GM19395 (cell line): Measurements from ENCODE around the gene PLXNC1.
A peak's percentile ranks its signal among the peaks of the same experiment; 100 is the strongest.
"Not testable (repeated sequence)": the region's sequence is repeated elsewhere in the genome, so short reads cannot be mapped to it uniquely, and the experiment has no call there.

Experiments used
- ATAC-seq: cut with Tn5 transposase; IDR thresholded peaks from one replicate; pipeline ENCODE4 v1.9.1; 2021; ENCODE audit warnings: mild to moderate bottlenecking, moderate library complexity; ENCODE audit not compliant: unreplicated experiment

PLXNC1 gene

DNA sequence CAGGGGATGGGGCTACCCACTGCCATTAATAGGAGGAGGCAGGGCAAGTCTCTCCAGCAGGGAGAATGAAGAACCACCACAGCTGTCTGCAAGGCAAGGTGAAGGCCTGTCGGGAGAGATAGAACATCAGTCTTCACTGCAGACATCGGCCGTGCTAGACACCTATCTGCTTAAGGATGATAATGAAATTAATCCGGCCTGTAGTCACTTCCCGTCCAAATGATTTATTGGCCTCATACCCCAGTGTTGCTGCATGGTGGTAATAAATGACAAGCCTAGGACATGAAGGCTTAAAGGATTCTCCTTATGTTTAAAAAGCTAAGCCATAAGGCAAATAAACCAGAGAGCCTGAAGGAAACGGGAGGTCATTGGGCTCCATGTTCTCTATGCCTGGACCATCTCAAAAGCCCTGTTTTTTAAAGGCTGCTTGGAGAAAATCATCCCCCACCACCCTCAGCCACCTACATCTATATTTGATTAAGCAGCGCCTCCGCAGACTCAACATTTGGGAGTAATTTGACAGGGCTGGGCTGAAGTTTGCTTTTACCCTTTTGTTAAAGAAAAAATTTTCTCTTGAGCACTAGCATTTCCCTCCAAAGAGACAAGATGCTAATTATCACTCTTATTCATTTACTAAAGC is 137.7 kb downstream of the PLXNC1 start:
- no peak for ATAC-seq

DNA sequence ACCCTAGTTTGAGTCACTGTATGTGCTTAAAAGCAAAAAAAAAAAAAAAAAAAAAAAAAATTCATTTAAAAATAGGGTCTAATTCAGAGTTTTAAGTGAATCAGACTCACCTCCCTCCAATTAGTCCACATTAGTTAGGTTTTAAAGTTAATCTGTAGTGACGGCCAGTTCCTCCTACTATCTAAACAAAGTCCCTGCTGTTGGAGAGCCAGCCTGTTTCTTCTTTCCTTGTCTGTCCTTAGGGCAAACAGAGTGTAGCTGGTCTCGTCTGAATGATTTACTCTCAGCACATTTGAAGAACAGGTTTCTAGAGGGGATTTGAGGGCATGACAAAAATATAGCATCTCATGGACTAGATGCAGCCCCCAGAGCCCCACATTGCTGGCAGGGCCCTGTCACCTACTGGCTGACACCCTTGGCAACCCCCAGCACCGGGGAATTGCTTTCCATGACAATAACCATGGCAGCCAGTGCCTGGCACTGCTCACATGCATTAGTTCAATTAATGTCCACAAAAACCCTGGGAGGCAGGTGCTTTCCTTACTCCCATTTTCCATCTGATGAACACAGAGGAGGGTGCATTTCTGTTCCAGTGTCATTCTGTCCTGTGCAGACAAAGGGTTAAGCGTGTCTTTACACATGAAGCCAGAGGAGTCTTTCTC is 138.3 kb downstream of the PLXNC1 start:
- no peak for ATAC-seq

- no peak for ATAC-seq
Measured at GRCh38 chr12:94287245-94287628, 138.9 kb downstream of the PLXNC1 start.

- ATAC-seq: no peak
Measured at GRCh38 chr12:94289461-94290312, 141.3 kb downstream of the PLXNC1 start.

DNA sequence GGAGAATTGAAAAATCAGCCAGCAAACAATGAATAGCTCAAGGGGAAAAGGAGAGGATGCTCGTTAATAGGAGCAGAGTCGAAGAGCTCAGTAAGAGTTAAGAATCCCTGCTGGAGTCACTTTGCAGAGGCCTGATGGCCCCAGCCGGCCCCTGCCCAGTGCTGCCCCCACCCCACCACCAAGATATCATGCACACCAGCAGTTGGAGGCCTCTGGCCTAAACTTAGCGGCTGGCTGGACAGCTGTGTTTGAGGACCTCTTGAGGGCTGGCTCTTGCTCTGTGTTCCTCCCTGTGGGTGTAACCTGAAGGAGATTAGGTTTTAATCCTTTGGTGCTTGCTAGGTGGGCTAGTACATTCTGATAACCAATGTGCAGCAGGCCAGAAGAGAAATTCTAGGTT is 142.0 kb downstream of the PLXNC1 start:
- no peak for ATAC-seq

DNA sequence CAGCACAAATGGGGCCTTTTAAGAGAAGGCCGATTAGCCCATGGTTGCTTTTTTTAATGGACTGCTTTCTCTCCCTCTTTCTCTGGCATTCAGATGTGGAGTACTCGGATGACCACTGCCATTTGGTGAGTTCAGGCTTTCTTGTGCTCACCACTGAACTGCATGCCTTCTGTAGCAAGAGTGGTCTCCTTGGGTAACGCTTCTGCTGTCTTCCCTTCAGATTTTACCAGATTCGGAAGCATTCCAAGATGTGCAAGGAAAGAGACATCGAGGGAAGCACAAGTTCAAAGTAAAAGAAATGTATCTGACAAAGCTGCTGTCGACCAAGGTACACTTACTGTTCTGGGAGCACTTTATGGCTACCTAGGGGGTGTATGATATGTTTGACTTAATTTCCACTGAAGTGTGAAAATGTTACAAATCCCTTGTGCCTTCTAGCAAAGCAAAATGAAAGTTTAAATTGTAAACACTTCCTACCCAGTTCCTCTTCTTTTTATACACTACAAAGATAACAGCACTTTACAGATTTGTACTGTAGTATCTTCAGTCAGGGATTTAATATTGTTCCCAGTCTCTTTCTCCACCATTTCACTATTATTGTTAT is 148.8 kb downstream of the PLXNC1 start:
- no peak for ATAC-seq

DNA sequence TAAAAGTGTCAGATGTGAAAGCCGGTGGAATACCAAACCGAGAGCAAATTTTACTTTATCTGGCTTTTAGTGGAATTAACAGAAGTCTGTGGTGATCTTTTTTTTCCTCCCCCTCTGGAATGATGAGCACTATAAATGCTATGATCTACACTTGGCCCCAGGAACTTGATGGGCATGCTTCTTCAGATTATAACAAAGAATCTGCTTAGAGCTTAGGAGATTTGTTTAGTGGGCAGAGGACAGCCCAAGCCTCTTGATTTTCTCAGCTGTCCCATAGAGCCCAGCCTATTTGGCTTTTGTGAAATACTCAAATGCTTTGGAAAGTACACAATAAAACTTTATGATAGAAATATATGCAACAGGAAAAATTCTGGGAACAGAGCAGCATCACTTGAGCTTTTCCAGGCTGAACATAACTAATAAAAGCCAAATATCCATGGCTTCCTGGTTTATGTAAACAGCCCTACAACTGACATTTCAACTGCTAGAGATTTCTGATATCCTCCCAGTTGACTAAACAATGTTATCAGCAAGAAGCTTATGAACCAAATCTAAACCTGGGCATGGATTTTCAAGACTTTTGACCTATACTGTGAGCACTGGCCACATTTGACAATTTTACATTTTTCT is 149.6 kb downstream of the PLXNC1 start:
- ATAC-seq: no peak

- no peak for ATAC-seq
Measured at GRCh38 chr12:94299846-94300245, 151.5 kb downstream of the PLXNC1 start.

- ATAC-seq: no peak
Measured at GRCh38 chr12:94304012-94304411, 155.6 kb downstream of the PLXNC1 start.

DNA sequence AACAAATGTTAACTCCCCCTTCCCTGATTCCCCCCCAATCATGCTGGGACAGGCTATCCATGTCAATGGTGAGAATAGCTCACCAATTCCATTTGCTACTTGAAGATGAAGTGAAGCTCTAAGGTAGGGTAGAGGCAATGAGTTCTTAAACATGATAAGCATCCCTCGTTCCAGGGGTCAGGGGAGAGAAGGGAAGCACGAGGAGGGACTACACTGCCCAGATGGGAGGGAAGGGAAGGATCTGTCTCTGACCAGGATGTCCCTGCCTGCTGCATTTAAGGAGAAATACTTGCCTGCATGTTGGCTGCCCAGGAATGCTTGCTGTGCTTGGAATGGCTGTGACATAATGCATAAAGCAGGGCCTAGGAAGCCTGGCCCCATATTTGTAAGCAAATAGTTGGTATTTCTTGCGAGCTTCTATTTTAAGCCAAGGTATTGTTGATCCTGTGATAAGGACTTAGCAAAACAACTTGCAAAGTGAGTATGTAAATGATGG is 156.2 kb downstream of the PLXNC1 start:
- no peak for ATAC-seq

- peak; percentile 63 for ATAC-seq
Measured at GRCh38 chr12:94305130-94305957, 157.0 kb downstream of the PLXNC1 start.

DNA sequence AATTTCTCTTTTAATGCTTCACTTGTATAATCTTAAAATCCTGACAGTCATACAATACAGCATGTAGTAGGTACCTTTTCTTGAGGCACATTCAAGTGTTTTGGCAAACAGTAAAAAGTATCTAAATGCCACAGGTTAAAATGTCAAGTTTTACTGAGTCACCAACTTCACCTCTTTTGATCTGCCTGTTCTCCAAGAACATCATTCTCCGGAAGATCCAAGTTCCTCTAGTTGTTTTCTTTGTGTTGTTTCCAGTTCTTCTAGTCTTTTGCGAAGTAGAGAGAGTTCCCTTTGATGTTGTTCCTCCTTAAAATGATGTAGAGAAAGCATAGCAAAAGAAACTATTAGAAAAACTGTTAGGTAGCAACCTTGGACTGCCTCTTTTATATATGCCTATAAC is 160.2 kb downstream of the PLXNC1 start:
- no peak for ATAC-seq

DNA sequence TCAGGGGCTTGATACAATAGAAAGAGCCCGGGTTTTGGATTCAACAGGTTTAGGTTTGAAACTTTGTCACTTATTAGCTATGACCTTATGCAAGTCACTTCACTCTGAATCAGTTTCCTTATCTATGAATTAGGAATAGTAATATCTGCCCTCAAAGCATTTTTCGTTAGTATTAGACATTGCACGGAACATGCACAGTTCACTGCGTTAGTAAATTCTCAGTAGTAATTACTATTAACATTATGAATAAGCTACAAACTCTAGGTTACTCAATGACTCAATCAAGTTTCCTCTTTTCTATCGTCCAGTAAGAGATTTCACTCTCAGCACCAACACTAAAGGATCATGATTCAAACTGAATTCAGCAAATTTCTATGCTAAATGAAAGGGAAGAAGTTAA is 161.0 kb downstream of the PLXNC1 start:
- ATAC-seq: peak; percentile 77

DNA sequence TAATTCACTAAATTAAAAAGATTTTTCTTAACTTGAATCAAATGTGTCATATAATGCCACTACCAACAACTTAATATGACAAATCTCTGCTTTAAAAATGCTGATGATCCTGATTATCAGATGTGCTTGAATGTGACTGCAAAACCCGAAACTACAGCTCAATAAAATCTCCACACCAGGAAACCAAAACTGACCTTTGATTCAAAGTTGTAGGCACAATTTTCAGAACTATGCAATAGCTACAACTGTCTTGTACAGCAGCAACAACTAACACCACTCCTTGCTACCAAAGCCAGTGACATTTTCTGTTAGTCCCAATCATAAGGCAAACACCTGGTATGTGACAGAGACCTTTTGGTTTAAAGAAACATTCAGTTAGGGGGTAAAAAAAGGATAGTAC is 164.0 kb downstream of the PLXNC1 start:
- no peak for ATAC-seq

DNA sequence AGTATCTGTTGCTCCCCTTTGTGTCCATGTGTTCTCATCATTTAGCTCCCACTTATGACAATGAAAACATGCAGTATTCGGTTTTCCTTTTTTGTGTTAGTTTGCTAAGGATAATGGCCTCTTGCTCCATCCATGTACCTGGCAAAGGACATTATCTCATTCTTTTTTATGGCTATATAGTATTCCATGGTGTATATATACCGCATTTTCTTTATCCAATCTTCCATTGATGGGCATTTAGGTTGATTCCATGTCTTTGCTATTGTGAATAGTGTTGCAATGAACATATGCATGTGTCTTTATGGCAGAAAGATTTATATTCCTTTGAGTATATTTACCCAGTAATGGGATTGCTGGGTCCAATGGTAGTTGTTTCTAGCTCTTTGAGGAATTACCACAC is 168.2 kb downstream of the PLXNC1 start:
- not testable (repeated sequence) for ATAC-seq

DNA sequence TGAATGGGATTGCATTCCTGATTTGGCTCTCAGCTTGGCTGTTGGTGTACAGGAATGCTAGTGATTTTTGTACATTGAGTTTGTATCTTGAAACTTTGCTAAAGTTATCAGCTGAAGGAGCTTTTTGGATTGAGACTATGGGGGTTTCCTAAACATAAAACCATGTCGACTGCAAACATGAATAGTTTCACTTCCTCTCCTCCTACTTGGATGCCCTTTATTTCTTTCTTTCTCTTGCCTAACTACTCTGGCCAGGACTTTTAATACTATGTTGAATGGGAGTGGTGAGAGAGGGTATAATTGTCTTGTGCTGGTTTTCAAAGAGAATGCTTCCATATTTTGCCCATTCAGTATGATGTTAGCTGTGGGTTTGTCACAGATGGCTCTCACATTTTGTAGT is 169.8 kb downstream of the PLXNC1 start:
- ATAC-seq: peak; percentile 68

DNA sequence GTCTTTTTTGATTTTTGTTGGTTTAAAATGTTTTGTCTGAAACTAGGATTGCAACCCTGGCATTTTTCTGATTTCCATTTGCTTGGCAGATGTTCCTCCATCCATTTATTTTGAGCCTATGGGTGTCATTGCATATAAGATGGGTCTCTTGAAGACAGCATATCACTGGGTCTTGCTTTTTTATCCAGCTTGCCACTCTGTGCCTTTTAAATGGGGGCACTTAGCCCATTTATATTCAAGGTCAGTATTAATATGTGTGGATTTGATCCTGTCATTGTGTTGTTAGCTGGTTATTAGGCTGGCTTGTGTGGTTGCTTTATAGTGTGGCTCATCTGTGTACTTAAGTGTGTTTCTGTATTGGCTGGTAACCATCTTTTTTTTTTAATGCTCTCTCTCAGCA is 171.7 kb downstream of the PLXNC1 start:
- no peak for ATAC-seq

GRCh38 chr12:94322346-94322745 is 174.0 kb downstream of the PLXNC1 start:
- ATAC-seq: no peak

DNA sequence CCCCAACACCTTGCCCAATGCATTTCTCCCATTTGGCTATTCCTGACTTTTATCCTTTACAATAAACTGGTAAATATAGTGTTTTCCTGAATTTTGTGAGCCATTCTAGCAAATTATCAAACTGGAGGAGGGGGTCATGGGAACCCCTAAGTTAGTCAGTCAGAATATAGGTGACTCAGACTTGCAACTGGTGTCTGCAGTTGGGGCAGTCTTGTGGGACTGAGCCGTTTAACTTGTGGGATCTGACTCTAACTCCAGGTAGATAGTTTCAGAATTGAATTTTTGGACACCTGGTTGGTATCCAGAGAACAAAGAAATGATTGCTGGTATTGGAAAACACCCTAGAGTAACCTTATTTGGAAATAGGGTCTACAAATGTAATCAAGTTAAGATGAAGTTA is 177.9 kb downstream of the PLXNC1 start:
- ATAC-seq: no peak

- ATAC-seq: no peak
Measured at GRCh38 chr12:94326727-94327126, 178.3 kb downstream of the PLXNC1 start.
